A549 (cell line): ENCODE data around the gene TANGO2.

Experiments used
- MYC ChIP-seq: IDR thresholded peaks from 2 replicates; pipeline ENCODE4 v1.6.1; 2012; ENCODE audit warnings: mild to moderate bottlenecking, inconsistent platforms, low read length, improper control_type of control experiment, borderline replicate concordance
- POLR2A ChIP-seq: IDR thresholded peaks from 2 replicates; pipeline ENCODE4 v1.6.1; 2012; ENCODE audit warnings: mild to moderate bottlenecking, low read length

- TF ChIP-seq POLR2A: no peak
- TF ChIP-seq MYC: no peak
Observed at GRCh38 chr22:20093418-20094196, 72.7 kb downstream of the TANGO2 start.
